ENCODE data around the gene RFX2.

- TF ChIP-seq PATZ1 (CRISPR knock-in tag; IDR thresholded peaks at IDR 0.05; ENCODE audit: borderline replicate concordance) (no peak), TOX (CRISPR knock-in tag; IDR thresholded peaks at IDR 0.05; ENCODE audit: borderline replicate concordance) (no peak), RARB (CRISPR knock-in tag; IDR thresholded peaks at IDR 0.05) (no peak), ZNF70 (CRISPR knock-in tag; IDR thresholded peaks at IDR 0.05) (no peak), ARNTL (CRISPR knock-in tag; IDR thresholded peaks at IDR 0.05; ENCODE audit: borderline replicate concordance, low read depth) (no peak), SNAI2 (CRISPR knock-in tag; IDR thresholded peaks at IDR 0.05) (no peak), ZFP30 (CRISPR knock-in tag; IDR thresholded peaks at IDR 0.05) (no peak), ZFP3 (CRISPR knock-in tag; IDR thresholded peaks at IDR 0.05) (no peak), POU6F1 (CRISPR knock-in tag; IDR thresholded peaks at IDR 0.05; ENCODE audit: borderline replicate concordance, low read depth) (no peak), PPARA (CRISPR knock-in tag; IDR thresholded peaks at IDR 0.05; ENCODE audit: borderline replicate concordance) (no peak), CSRNP3 (CRISPR knock-in tag; IDR thresholded peaks at IDR 0.05) (no peak), ZNF8 (CRISPR knock-in tag; IDR thresholded peaks at IDR 0.05) (no peak), CSDC2 (CRISPR knock-in tag; IDR thresholded peaks at IDR 0.05) (no peak)
Observed at GRCh38 chr19:6018786-6019185, 91.5 kb downstream of the RFX2 start.
